GM20431 (cell line): ENCODE results near the gene ASB16.

Experiments
- in situ Hi-C: fragments of 300-500 bp; cut with MseI, MboI; formaldehyde crosslinking; loops from one replicate; pipeline ENCODE4 v1.15.0; 2020; ENCODE audit warnings: low sequenced_read_pairs; ENCODE audit not compliant: unreplicated experiment

Gene ASB16

GRCh38 chr17:44186307-44187130 lies 16.0 kb downstream of the ASB16 start, which contains the start of gene TMUB2:
TSS of gene TMUB2 (plus strand) at chr17:44186972. CDS start at chr17:44187709, 737 bp downstream.
- in situ Hi-C loops = no loop called here

- in situ Hi-C loops = no loop called here
Measured at GRCh38 chr17:44187131-44187899, 16.8 kb downstream of the ASB16 start.

DNA sequence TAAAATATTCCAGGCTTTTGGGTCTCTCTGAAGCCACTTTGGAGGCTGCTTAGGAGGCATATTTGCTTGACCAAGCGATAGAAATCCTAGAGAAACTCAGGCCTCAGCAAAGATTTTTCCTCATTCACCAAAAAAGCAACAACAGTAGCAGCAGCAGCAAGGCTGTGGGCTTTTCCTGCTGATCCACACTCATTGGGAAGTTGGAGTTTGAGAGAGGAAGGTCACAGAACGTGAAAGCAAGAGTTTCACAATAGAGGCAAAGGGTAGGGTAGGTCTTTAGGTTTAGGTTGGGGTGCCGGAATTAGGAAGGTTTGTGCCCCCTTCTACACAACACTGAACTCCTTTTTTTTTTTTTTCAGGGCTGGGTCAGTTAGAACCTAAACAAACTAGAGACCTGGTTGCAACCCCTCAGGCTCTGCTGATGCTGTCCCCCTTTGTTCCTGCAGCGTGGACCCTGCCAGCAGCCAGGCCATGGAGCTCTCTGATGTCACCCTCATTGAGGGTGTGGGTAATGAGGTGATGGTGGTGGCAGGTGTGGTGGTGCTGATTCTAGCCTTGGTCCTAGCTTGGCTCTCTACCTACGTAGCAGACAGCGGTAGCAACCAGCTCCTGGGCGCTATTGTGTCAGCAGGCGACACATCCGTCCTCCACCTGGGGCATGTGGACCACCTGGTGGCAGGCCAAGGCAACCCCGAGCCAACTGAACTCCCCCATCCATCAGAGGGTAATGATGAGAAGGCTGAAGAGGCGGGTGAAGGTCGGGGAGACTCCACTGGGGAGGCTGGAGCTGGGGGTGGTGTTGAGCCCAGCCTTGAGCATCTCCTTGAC lies 18.3 kb downstream of the ASB16 start:
- in situ Hi-C loops = no loop called here

- in situ Hi-C loops = no loop called here
Measured at GRCh38 chr17:44190481-44190880, 20.0 kb downstream of the ASB16 start.

DNA sequence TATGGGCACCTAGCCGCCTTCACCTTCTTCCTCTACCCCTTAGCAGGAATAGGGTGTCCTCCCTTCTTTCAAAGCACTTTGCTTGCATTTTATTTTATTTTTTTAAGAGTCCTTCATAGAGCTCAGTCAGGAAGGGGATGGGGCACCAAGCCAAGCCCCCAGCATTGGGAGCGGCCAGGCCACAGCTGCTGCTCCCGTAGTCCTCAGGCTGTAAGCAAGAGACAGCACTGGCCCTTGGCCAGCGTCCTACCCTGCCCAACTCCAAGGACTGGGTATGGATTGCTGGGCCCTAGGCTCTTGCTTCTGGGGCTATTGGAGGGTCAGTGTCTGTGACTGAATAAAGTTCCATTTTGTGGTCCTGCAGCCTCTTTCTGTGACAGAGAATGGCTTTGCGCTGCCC lies 20.9 kb downstream of the ASB16 start:
- in situ Hi-C loops = no loop called here

GRCh38 chr17:44191941-44192496 lies 21.5 kb downstream of the ASB16 start:
- in situ Hi-C loops = no loop called here

DNA sequence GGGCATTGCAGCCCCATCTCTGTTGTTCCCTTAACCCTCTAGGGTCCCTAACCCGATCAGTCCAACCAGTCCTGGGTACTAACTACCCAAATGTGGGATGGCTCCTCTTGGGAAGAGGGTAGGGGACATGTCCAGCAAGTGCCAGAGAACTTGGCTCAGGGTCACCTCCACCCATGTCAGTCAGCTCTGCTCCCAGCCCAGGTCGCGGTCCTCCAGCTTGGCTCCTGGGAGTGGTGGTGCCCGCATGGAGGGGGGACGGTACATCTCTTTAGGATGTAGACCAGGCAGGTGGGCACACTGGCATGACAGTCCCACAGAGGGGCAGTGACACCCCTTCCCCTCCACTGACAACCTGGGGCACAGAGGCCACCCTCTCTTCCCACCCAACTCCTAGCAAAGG lies 22.2 kb downstream of the ASB16 start:
- in situ Hi-C loops = no loop called here

- in situ Hi-C loops = no loop called here
Measured at GRCh38 chr17:44193326-44194084, 23.0 kb downstream of the ASB16 start.

DNA sequence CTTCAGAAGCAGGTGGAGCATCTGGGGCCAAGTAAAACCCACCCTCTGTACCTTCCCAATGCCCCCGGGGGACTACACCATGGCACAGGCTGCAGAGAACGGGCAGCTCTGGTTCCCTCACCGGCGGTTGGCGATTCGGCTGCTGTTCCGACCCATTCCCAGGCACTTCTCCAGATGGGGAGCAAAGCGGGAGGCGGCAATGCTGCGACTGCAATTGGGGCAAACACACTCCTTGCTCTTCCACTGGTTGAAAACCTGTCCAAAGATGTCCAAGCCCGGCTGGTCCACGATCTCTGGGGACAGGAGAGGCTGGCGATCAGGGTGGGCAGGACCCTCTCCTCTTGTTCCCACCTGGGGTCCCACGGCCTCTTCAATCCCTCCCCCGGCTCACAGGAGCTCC lies 26.6 kb downstream of the ASB16 start:
- in situ Hi-C loops = no loop called here

- in situ Hi-C loops = no loop called here
Measured at GRCh38 chr17:44197980-44198720, 27.6 kb downstream of the ASB16 start.

DNA sequence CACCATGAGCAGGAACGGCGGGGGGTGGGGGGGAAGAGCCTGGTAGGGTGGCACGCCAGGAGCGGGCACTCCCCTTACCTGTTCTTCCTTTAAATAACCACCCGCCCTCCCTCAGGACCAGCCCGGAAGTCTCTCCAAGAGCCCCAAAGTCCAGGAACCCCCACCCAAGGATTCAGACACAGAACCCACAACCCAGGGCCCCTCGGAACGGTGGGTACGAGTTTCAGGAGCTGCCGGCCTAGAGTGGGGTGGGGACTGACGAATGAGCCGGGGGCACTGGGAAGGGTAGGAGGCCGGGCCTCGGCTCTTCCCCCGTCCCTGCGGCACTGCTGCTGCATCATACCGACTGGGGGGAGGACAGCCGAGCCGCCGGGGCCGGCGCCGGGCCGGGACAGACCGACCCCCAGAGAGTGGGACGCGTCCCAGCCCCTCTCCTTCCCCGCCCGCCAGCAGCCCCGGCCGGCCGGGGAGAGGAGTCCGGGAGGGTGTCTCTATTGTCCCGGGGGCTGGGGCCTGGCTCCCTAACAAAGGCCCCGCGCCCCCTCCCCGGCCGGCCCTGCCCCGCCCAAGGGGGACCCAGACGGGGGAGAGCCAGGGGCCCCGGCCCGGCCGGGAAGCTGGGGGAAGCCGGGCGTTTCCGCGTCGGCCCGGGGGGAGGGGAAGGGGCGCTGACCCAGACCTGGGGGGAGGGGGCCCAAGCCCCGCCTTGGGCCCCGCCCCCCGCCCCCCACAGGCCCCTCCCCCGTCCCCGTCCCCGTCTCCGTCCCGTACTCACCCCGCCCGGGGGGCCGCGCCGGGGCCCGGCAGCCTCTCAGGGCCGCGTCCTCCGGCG lies 28.4 kb downstream of the ASB16 start:
- in situ Hi-C loops = no loop called here

DNA sequence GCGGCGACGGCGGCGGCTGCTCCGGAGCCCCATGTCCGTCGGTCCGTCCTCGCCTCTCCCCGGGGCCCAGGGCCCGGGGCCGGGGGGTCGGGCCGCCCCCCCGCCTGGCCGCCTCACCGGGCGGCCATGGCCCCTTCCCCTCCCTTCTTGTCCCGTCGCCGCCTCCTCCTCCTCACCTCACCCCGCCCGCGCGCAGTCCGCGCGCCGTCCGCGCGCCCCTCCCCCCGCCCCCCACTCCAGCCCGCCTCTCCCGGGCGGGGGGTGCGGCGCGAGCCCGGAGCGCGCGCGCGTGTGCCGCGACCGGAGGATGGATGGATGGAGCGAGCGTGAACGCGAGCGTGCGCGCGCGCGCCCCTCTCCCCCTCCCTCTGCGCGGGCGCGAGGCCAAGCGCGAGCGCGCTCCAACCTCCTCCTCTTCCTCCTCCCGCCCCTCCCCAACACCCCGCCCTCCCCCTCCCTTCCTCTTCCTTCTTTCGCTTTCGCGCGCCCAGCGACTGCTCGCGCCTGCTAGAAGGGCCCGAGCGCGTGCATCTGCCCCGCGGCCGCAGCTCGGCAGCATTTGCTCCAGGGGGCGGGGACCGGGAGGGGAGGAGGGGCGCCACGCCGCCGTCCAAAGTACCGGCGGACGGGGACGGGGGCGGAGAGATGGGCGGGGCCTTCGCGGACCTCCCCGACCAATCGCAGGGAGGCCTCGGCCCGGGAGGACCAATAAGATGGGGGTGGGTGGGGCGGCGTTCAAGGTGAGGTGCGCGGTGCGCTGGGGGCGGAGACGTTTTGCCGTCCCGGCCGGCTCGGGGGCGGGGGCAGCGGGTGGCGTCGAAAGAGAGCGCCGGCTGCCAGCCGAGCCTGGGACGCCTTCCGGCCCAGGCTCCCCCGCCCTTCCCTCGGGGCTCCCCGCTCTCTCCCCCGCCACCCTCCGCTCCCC lies 29.3 kb downstream of the ASB16 start, which contains the start of gene ATXN7L3:
ATXN7L3 (minus strand) TSS at position 332 of the 925 bp plus-strand sequence. CDS start 1,814 bp downstream, outside the sequence.
- in situ Hi-C loops = loop anchor here (10.0 kb wide), 1 partner anchor 125 kb away; the partner anchor contains the start of gene SLC25A39

- in situ Hi-C loops = loop anchor here (10.0 kb wide), 1 partner anchor 124 kb away; the partner anchor contains the start of gene SLC25A39
Measured at GRCh38 chr17:44200478-44201155, 30.1 kb downstream of the ASB16 start.

GRCh38 chr17:44202756-44203155 lies 32.3 kb downstream of the ASB16 start:
- in situ Hi-C loops = loop anchor here (10.0 kb wide), 1 partner anchor 122 kb away; the partner anchor contains the start of gene SLC25A39

- in situ Hi-C loops = loop anchor here (10.0 kb wide), 1 partner anchor 121 kb away; the partner anchor contains the start of gene SLC25A39
Measured at GRCh38 chr17:44203731-44204440, 33.4 kb downstream of the ASB16 start.
